ENCODE measurements around the gene PLXNA4.

PLXNA4 gene

GRCh38 chr7:132418840-132419239 lies 157.4 kb downstream of the PLXNA4 start:
- DNase-seq (ENCODE audit: low read depth in 2 of 2) = no peak

DNA sequence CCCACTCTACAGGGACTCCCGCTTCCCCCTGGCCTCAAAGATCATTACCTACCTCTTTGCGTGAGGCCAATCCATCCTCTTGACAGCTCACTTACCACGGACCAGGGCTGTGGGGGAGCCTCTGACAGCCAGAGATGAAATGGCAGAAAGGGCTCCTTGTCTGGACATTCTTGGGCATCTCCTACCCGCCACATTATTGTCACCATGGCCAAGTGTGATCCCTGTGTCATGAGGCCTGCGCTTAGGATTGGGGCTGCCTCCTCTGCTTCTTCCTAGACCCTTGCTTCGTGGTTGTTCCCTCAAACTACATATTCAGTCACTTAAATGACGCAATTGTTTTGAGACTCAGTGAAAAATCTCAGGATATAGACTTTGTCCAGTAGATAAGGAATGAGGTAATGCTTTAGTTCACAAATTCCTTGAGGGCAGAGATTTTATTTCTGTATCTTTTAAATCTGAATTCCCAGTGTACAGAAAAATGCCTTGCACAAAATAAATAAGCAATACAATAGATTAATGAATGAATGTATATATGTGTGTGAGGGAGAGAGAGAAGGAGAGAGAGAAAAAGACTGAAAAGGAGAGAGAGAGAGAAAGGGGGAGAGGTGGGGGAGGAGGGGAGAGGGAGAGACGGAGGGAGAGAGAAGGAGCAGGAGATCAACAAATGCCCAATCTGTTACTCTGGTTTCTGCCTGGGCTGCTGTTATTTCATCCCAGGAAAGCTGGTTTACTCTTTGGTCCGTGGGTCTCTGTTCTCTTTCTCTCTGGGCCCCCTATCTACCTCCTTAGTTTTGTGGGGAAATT lies 159.0 kb downstream of the PLXNA4 start:
- no peak for DNase-seq (ENCODE audit: low read depth in 2 of 2)

GRCh38 chr7:132416395-132416794 lies 159.9 kb downstream of the PLXNA4 start:
- DNase-seq (ENCODE audit: low read depth in 2 of 2) = no peak

GRCh38 chr7:132415259-132415658 lies 161.0 kb downstream of the PLXNA4 start:
- no peak for DNase-seq (ENCODE audit: low read depth in 2 of 2)

DNA sequence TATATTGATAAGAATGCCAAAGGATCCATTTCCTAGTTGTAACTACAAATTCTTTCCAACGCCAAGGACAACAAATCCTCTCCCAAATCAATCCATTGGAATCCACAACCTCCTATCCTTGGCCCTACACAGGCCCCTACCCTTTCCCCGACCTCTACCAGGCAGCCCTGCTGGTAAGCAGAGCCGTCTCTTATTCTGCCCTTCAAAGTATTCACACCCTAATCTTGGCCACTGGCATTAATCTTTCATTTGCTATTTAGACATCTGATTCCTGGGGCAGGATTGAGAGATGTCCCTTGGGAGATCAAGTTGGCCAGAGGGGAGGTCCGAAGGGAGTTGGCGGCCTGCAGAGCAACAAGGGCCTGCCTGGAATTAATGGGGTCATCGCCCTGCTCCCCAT lies 161.4 kb downstream of the PLXNA4 start:
- no peak for DNase-seq (ENCODE audit: low read depth in 2 of 2)

DNA sequence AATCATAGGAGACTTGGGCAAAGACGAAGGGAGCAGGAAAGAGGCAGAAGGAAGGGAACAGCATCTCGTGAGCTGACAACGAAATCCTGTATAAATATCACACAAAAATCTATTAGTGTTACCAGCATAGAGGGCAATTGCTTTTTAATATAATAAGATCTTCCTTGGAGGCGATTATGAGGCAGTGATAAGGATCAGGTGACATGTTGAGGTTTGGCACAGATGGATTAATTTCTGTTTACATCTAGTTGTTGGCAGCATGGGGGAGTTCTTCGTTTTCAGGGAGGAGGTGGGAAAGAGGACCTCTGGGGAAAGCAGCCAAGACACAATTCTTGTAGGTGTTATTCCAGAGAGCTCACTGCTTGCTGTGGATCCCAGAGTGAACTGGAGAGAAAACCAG lies 163.8 kb downstream of the PLXNA4 start:
- DNase-seq (ENCODE audit: low read depth in 2 of 2) = no peak

DNA sequence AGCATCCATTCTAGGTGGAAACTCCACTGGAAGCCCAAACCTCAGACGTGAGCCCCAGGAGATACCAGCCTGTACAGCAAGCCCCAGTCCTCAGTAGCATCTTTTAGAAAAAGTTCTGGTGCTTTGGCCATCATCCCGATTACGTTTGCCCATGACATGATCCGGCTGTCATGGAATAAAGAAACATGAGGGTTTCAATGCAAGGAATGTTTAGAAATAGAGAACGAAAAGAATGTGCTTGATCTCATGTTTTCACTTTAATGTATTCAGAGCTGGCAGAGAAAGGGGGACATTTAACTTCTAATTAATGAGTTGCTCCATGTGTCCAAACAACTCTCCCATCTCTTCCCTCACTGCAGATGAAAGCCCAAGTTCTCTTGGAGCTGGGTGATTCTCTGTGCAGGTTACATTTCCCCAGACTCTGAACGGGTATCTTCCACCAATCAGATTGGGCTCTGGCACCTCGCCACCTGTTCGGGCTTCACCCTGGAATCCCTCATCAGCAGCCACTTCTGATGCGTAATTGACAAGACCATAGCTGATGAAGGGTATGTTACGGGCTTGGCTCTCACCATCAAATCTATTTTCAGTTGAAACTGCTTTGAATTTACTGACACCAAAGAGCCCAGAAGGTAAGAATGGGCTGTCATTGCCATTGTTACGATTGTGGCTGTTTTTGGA lies 165.3 kb downstream of the PLXNA4 start:
- no peak for DNase-seq (ENCODE audit: low read depth in 2 of 2)

- no peak for DNase-seq (ENCODE audit: low read depth in 2 of 2)
Observed at GRCh38 chr7:132410385-132410784, 165.9 kb downstream of the PLXNA4 start.

DNA sequence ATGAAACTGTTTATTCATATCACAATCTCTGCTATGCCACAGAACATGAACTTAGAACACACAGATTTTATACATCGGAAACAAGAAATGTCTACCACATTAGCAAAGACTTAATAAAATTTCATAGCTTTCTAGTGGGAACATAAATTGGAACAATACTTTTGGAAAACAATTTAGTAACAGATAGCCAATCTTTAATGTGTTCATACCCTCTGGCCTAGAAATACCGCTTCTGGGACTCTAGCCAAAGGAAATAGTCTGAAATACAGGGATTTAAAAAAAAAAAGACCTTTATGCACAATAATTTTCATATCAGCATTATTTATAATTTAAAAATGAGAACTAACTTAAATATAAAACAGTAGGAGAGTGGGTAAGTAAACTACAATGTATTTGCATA lies 168.5 kb downstream of the PLXNA4 start:
- DNase-seq (ENCODE audit: low read depth in 2 of 2) = no peak

DNA sequence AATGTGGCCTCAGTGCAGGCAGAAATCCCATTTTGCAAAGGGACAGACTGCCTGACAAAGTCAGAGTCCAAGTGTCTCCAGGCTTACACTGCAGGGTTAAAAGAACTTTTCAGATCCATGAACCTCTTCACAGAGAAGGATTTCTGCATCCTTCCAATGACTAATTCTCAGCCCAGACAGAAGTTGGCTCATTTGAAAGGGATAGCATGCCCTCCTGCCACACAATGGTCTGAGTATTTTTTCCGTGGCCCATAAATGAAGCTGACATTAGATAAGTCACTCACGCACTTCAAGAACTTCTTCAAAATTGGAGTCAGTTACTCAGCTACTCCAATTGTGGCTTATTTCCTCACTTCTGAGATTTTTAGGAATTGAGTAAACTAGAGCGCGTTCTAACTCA lies 170.2 kb downstream of the PLXNA4 start:
- no peak for DNase-seq (ENCODE audit: low read depth in 2 of 2)

- DNase-seq (ENCODE audit: low read depth in 2 of 2) = no peak
Observed at GRCh38 chr7:132404261-132404660, 172.0 kb downstream of the PLXNA4 start.

- DNase-seq (ENCODE audit: low read depth in 2 of 2) = no peak
Observed at GRCh38 chr7:132403465-132404110, 172.7 kb downstream of the PLXNA4 start.

DNA sequence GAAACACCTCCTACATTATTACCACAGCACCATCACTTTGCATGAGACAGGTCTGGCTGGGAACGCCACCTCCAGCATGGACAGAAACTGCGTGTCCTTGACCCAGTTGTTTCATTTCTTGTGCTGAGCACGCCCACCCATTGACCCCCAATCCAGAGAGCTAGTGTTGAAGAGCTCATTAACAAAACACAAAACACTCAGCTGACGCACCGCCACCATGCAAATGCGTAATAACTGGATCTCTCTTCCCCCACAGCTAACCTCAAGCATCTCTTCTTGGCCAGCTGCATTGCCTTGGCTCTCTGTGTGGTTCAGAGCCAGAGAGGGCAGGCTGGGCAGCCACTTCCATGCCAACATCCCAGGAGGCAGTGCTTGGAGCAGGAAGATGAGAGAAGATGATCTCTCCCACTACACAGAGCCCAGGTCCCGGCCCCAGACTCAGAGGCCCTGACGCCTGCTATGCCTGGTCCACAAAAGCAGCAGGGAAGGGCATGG lies 173.5 kb downstream of the PLXNA4 start:
- DNase-seq (ENCODE audit: low read depth in 2 of 2) = no peak

GRCh38 chr7:132402096-132402495 lies 174.2 kb downstream of the PLXNA4 start:
- no peak for DNase-seq (ENCODE audit: low read depth in 2 of 2)

DNA sequence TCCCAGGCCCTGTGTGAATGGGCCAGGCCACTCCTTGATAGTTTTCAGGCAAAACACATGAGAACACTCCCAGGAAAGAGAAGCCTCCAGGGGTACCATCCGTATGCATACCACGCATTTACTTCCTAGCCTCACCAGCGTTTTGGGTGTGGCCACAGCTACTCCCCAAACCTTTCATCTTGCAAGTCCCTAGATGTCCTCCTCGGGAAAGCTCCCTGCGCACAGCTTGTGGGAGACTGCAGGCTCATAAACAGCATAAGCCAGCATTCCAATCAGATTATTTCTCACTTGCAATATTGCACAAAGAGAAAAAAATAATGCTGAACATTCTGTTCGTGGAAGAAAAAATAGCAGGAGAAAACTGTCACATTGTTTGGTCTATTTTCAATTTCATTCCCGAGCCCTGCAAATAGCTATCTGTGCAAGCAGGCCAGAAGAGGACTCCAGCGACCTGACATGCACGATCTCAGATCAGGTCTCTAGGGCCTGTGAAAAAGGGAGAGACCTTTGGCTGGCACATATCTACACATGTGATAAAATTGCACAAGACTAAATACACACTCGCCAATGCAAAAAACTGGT lies 175.6 kb downstream of the PLXNA4 start:
- DNase-seq (ENCODE audit: low read depth in 2 of 2) = no peak

- DNase-seq (ENCODE audit: low read depth in 2 of 2) = no peak
Observed at GRCh38 chr7:132399367-132399766, 176.9 kb downstream of the PLXNA4 start.

DNA sequence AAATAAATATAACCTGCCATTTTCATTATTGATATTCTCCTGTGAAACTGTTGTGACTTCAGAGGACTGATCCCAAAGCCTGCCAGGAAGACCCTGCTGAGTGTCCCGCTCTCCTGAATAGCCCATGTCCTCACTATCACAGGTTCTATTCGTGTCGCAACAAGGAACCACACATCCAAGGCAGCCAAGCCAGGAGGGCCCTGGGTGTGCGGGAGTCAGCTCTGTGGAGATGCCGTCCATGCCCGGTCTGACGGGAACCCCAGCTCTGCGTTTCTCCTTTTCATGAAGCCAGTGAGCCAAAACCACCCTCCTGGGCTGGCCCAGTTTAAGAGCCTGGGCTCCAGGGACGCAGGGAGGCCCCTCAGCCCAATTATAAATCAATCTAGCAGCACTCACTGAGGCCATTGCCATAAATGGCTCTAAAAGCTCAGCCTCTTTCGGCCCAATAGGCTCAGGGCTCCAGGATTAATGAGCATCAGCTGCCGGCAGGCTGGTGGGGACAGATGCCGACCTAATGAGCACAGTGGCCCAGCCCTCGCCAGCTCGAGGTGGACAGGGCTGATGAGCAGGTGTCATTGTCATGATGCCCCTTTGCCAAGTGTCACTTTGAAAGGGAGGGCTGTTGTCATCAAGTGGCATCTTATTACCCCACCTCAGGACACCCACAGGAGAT lies 177.9 kb downstream of the PLXNA4 start:
- no peak for DNase-seq (ENCODE audit: low read depth in 2 of 2)

GRCh38 chr7:132397070-132397469 lies 179.2 kb downstream of the PLXNA4 start:
- no peak for DNase-seq (ENCODE audit: low read depth in 2 of 2)

GRCh38 chr7:132395361-132395760 lies 180.9 kb downstream of the PLXNA4 start:
- no peak for DNase-seq (ENCODE audit: low read depth in 2 of 2)

- DNase-seq (ENCODE audit: low read depth in 2 of 2) = no peak
Observed at GRCh38 chr7:132394283-132395198, 181.7 kb downstream of the PLXNA4 start.

DNA sequence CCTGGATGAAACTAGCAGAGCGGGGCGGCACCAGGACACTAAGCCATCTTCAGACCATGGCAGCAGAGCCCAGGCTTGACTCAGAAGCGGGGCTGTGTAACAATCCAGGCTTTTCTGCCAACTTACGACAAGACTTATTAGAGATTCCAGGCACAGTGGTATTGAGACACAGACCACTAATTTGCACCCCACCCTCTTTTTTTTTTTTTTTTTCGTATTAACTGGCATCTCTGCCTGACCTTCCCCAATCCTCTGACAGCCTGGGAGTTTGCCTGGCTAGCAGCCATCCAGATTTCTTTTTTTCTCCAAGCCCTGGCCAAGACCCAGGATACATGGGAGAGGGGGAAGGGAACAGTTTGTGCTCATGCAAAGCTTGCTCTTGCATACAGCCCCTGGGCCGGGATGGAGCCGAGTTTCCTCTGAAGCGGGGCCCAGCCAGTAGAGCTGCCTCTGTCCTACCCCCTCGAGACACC lies 182.4 kb downstream of the PLXNA4 start:
- DNase-seq (ENCODE audit: low read depth in 2 of 2) = no peak

All from stimulated activated CD4-positive, alpha-beta T cell treated with anti-CD3 and anti-CD28 coated beads, Interleukin-12 subunit alpha, Interleukin-12 subunit beta, amount 100 ng/mL, for 24 hours (primary cell).